ENCODE measurements around the gene SIRT7.

- TF ChIP-seq POLR2A (IDR thresholded peaks at IDR 0.05; ENCODE audit: low read depth, low read length) (no peak), POLR2AphosphoS5 (IDR thresholded peaks at IDR 0.05; ENCODE audit: low read depth, low read length) (no peak), TAF1 (IDR thresholded peaks at IDR 0.05; ENCODE audit: low read depth, low read length) (no peak), PAX5 (IDR thresholded peaks at IDR 0.05; ENCODE audit: insufficient read depth, low read length, severe bottlenecking) (no peak)
Measured at GRCh38 chr17:81926451-81927151, 8.6 kb upstream of the SIRT7 start.

Measured in GM12891 (cell line).